Stimulated activated naive B cell treated with anti-CD40 and anti-IgM and Interleukin-4, amounts not matched to agents 10 μg/mL and 1 μg/mL and 100 μg/mL, for 72 hours (primary cell): ENCODE results near the gene CABLES1.

Experiments
- ATAC-seq, 2 donors: fragments of 150-1000 bp; cut with Tn5 transposase; replicated peaks; 2 replicates each; pipeline ENCODE4 v1.10.0; 2021; ENCODE audit warnings: moderate library complexity in 1 of 2
- DNase-seq: peaks from one replicate; pipeline ENCODE4 v3.0.0; 2021
- H3K27ac Mint-ChIP-seq: one replicate; pipeline ENCODE4 v1.8.0; 2022; ENCODE audit warnings: mild to moderate bottlenecking, mixed read lengths
- H3K27me3 Mint-ChIP-seq, 2 donors: one replicate each; pipeline ENCODE4 v1.8.0; 2022; ENCODE audit warnings: mixed read lengths in 2 of 2
- H3K36me3 Mint-ChIP-seq, 2 donors: one replicate each; pipeline ENCODE4 v1.8.0; 2022; ENCODE audit warnings: mixed read lengths in 2 of 2, mild to moderate bottlenecking in 1 of 2
- H3K4me1 Mint-ChIP-seq, 2 donors: one replicate each; pipeline ENCODE4 v1.8.0; 2022; ENCODE audit warnings: mixed read lengths in 2 of 2, mild to moderate bottlenecking in 1 of 2
- H3K4me3 Mint-ChIP-seq, 2 donors: one replicate each; pipeline ENCODE4 v1.8.0; 2022; ENCODE audit warnings: mild to moderate bottlenecking in 2 of 2, mixed read lengths in 2 of 2, moderate library complexity in 1 of 2
- H3K9me3 Mint-ChIP-seq, 2 donors: one replicate each; pipeline ENCODE4 v1.8.0; 2022; ENCODE audit warnings: mixed read lengths in 2 of 2, mild to moderate bottlenecking in 1 of 2

Gene CABLES1

DNA sequence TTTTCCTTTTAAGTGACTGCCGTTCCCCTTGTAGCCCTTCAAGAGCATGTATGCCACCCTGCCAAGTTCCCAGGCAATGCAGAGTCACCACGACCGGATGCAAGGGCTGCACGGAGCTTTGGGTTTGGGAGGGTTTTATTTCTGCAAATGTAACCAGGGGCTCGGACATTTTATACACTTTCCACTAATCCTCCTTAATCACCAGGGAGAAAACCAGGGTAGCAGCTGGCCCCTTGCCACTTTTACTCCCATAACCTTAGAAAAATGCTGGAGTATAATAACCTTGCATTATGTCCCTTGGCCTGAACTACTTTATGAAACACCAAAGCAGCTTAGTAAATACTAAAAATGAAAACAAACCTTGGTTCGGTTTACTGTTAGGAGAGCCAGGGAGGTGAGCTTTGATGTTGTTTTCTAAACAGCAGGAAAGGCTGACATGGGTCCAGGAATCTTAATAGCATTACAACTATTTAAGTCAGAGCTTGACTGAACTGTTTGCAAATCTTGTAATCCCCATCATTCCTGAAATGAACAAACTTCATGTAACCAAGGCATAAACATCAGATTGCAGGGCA lies 165.0 kb downstream of the CABLES1 start:
- Mint-ChIP-seq H3K4me3 (no peak overlapping the region), H3K27ac (no peak overlapping the region), H3K36me3 (peaks cover 24 to 42% of the 10 kb centered on the region in 2 donors), H3K4me1 (peaks cover 0 to 8% of the 10 kb centered on the region in 2 donors), H3K9me3 (no peaks in the 10 kb centered on the region), H3K27me3 (no peaks in the 10 kb centered on the region)
- DNase-seq (no peak), ATAC-seq (no peak)

DNA sequence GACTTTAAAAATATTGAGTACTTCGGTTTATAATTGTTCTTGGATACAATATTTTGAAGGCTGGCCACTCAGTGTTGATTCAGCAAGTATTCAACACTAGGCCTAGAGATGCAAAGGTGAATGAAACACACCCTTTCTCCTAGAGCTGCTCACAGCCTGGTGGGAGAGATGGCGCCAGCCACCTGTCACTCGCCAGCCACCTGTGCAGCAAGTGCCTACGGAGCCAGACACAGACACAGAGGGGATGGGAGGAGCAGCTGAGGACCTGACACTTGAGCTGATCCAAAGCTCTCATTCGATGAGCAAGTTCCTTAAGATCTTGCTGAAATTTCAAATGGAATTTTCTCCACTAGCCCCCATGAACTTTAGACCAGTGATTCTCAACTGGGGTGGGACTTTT lies 166.7 kb downstream of the CABLES1 start:
- peaks cover 0 to 8% of the 10 kb centered on the region in 2 donors for H3K4me1 Mint-ChIP-seq
- no peaks in the 10 kb centered on the region for H3K27me3 Mint-ChIP-seq
- ATAC-seq (no peak), DNase-seq (no peak)
- peaks cover 16 to 32% of the 10 kb centered on the region in 2 donors for H3K36me3 Mint-ChIP-seq
- no peak overlapping the region for H3K27ac Mint-ChIP-seq
- no peaks in the 10 kb centered on the region for H3K9me3 Mint-ChIP-seq
- H3K4me3 Mint-ChIP-seq = no peak overlapping the region

DNA sequence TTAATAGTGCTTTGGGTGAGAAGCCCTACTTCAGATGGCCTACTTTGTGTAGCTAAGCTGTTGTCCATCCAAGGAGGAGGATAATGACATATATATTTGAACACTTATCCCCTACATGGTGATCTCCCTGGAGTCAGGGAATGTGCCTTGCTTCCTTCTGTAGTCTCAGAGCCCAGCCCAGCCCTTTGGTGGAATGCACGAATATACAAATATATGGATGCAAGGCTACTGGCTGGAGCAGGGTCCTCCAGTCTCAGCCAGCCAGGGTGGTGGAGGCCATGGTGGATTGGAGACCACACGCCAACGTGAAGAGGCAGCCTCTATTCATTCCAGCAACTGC lies 167.2 kb downstream of the CABLES1 start:
- Mint-ChIP-seq H3K36me3 (peaks cover 18 to 33% of the 10 kb centered on the region in 2 donors), H3K4me3 (no peak overlapping the region), H3K27ac (no peak overlapping the region), H3K27me3 (no peaks in the 10 kb centered on the region), H3K4me1 (peaks cover 0 to 8% of the 10 kb centered on the region in 2 donors), H3K9me3 (no peaks in the 10 kb centered on the region)
- DNase-seq (no peak), ATAC-seq (no peak)

DNA sequence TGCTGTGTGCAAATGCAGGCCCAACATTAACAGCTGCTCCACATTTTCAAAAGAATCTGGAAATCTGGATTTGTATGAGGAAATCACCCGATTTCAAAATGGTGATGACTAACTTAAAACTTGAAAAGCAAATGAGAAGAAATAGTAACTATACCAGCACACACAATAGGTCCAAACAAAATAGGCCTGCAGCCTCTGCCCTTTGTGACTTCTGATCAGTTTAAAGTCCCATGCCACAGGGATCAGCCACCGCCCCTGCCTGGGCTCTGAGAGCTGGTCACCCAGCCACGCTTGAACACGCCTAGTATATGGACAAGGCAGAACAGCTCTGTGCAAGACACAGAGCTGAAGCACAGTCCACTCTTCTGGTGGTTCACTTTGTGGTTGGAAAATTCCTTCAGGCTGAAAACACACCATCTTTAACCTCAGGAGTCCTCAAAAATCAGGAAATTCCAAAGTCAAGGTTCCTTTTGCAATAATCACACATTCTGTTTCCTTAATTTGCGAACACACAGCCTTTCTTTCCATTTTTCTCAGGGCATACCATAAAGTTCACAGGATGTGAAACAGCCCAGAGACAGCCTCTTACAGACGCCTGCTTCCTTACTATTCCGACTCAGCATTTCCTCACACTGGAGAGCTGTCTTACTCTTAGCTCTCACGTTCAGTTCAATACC lies 167.7 kb downstream of the CABLES1 start:
- no peak overlapping the region for H3K27ac Mint-ChIP-seq
- H3K4me3 Mint-ChIP-seq = no peak overlapping the region
- H3K36me3 Mint-ChIP-seq = peaks cover 16 to 32% of the 10 kb centered on the region in 2 donors
- H3K4me1 Mint-ChIP-seq = peaks cover 3 to 5% of the 10 kb centered on the region in 2 donors
- DNase-seq (no peak), ATAC-seq (no peak)
- H3K27me3 Mint-ChIP-seq = no peaks in the 10 kb centered on the region
- H3K9me3 Mint-ChIP-seq = no peaks in the 10 kb centered on the region

DNA sequence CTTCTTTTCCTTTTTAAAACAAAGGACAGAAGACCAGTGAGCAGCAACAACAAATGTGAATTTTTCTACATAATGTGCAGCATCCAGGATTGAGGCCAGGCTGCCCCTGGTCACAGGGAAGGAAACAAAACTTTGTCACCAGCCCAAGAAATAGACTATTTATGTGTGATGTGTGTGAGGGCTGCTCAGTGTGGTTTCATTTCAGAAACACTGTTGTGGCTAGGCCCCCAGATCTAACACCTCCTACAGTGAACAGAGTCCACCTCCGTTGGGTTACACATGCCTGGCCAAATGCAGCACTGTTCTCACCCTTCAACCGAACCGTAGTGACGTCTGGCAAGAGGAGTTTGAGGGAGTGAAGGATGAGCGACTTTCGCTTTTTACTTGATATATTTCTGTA lies 171.5 kb downstream of the CABLES1 start:
- Mint-ChIP-seq H3K4me3 (no peak overlapping the region), H3K9me3 (no peaks in the 10 kb centered on the region), H3K27ac (no peak overlapping the region), H3K36me3 (peaks cover 18 to 36% of the 10 kb centered on the region in 2 donors), H3K27me3 (no peaks in the 10 kb centered on the region), H3K4me1 (peaks cover 10 to 15% of the 10 kb centered on the region in 2 donors)
- DNase-seq (no peak), ATAC-seq (no peak)

DNA sequence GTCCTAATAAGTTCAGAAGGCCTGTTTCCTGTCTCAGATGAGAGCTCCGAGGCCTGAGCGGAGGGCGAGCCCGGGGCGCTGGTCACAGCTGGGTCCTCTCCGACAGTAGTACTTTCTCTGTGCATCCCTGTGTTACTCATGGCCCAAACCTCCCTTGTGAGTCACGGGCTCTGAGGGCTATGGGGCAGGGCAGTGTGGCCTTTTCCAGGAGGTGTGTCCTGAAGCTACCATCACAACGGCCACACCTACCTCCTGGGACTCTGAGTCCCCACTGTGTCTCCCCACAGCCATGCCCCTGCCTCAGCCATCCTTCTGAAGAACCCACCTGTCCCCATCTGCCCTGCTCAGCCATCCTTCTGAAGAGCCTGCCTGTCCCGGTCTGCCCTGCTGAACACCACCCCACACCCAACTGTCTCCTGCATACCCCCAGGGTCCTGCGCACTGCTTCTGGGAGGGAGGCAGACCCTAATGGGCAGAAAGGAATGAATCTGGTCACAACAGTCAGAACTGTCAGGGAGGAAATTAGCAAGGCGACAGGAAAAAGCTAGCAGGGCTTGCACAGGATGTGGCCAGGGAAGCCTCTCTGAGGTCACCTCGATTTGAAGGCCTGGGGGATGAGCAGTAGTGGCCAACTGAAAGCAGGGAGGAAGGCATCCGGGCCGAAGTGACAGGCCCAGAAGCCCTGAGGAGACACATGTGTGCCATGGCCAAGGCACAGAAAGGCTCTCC lies 172.4 kb downstream of the CABLES1 start:
- no peaks in the 10 kb centered on the region for H3K27me3 Mint-ChIP-seq

More for the DNA sequence above, 172.4 kb downstream of the CABLES1 start:
- peaks cover 26 to 40% of the 10 kb centered on the region in 2 donors for H3K36me3 Mint-ChIP-seq
- H3K4me3 Mint-ChIP-seq = no peak overlapping the region
- no peak overlapping the region for H3K27ac Mint-ChIP-seq
- DNase-seq (no peak), ATAC-seq (no peak)
- no peaks in the 10 kb centered on the region for H3K9me3 Mint-ChIP-seq
- H3K4me1 Mint-ChIP-seq = peaks cover 12 to 15% of the 10 kb centered on the region in 2 donors
